DMS79 (cell line): ENCODE data around the gene GUCY2D.
"Not testable (repeated sequence)": the region's sequence is repeated elsewhere in the genome, so short reads cannot be mapped to it uniquely, and the experiment has no call there.

Source experiments
- DNase-seq: peaks from one replicate; lab custom pipeline; 2025; lab: John Stamatoyannopoulos, UW

The GUCY2D gene

GRCh38 chr17:8018436-8018835, 16.0 kb downstream of the GUCY2D start:
- DNase-seq, result no peak

GRCh38 chr17:8019166-8019565, 16.8 kb downstream of the GUCY2D start:
- no peak for DNase-seq

GRCh38 chr17:8019665-8020650, 17.5 kb downstream of the GUCY2D start:
- no peak for DNase-seq

- DNase-seq, result no peak
Observed at GRCh38 chr17:8020776-8021564, 18.6 kb downstream of the GUCY2D start.

- no peak for DNase-seq
Observed at GRCh38 chr17:8021565-8022359, 19.3 kb downstream of the GUCY2D start.

- no peak for DNase-seq
Observed at GRCh38 chr17:8022360-8023003, 20.1 kb downstream of the GUCY2D start.

- not testable (repeated sequence) for DNase-seq
Observed at GRCh38 chr17:8024161-8024560, 21.7 kb downstream of the GUCY2D start.

GRCh38 chr17:8025176-8025911, 22.9 kb downstream of the GUCY2D start:
- no peak for DNase-seq

- DNase-seq, result no peak
Observed at GRCh38 chr17:8029121-8029520, 26.7 kb downstream of the GUCY2D start.

- DNase-seq, result no peak
Observed at GRCh38 chr17:8031261-8031661, 28.8 kb downstream of the GUCY2D start.

- DNase-seq, result no peak
Observed at GRCh38 chr17:8031950-8032349, 29.5 kb downstream of the GUCY2D start.

GRCh38 chr17:8032442-8032841, 30.0 kb downstream of the GUCY2D start:
- no peak for DNase-seq

GRCh38 chr17:8038954-8039610, 36.7 kb downstream of the GUCY2D start, which contains the start of gene ALOX15B:
Gene ALOX15B (plus strand): TSS chr17:8039059. CDS start chr17:8039156, 97 bp downstream.
- DNase-seq, result no peak

GRCh38 chr17:8039611-8040168, 37.3 kb downstream of the GUCY2D start:
- no peak for DNase-seq

GRCh38 chr17:8041249-8041928, 39.0 kb downstream of the GUCY2D start:
- peak; percentile 4 for DNase-seq

- DNase-seq, result no peak
Observed at GRCh38 chr17:8041979-8042378, 39.6 kb downstream of the GUCY2D start.

- DNase-seq, result no peak
Observed at GRCh38 chr17:8044819-8045810, 42.7 kb downstream of the GUCY2D start.
